H1 (cell line): ENCODE measurements around the gene GRK7. TPM values are rescaled to one million over a fixed set of nuclear protein-coding genes. Genes with fewer than 3 reads are reported as not detected.

ENCODE experiments used
- CTCF ChIA-PET: fragments of 300-600 bp; sonication (Branson Sonifier 250); formaldehyde crosslinking; loops from one replicate; lab custom pipeline; 2021; ENCODE audit not compliant: partially characterized antibody; lab: Charles Lee
- POLR2A ChIA-PET: fragments of 300-600 bp; sonication (Branson Sonifier 250); formaldehyde crosslinking; loops from one replicate; lab custom pipeline; 2021; ENCODE audit warnings: inconsistent platforms; ENCODE audit not compliant: partially characterized antibody; lab: Charles Lee
- DNase-seq, 2 experiments: peaks; one replicate each; pipeline versions ENCODE4 v3.0.0 to v3.0.0-alpha.2; 2010 to 2022; ENCODE audit warnings: low spot score in 2 of 2, low read depth in 1 of 2, mixed read lengths in 1 of 2
- FAIRE-seq: peaks from 2 replicates; lab custom pipeline; 2011; peaks lifted over from hg19 to GRCh38; lab: Jason Lieb, UNC
- H2AFZ ChIP-seq: 2 replicates; pipeline ENCODE4 v1.8.1; 2012; ENCODE audit warnings: low read length, inconsistent platforms
- H2AK5ac ChIP-seq: 2 replicates; pipeline ENCODE4 v1.6.1; 2013; ENCODE audit warnings: low read depth, low read length
- H2BK120ac ChIP-seq: replicated peaks from 2 replicates; pipeline ENCODE3; 2013; ENCODE audit warnings: low read depth, low read length, inconsistent platforms
- H2BK12ac ChIP-seq: 2 replicates; pipeline ENCODE4 v1.6.1; 2013; ENCODE audit warnings: low read depth, low read length
- H2BK15ac ChIP-seq: 2 replicates; pipeline ENCODE4 v1.6.1; 2013; ENCODE audit warnings: low read length
- H2BK20ac ChIP-seq: 2 replicates; pipeline ENCODE4 v1.6.1; 2013; ENCODE audit warnings: low read length
- H2BK5ac ChIP-seq: 2 replicates; pipeline ENCODE4 v1.6.1; 2013; ENCODE audit warnings: low read depth, low read length
- H3K14ac ChIP-seq: 2 replicates; pipeline ENCODE4 v1.6.1; 2013; ENCODE audit warnings: inconsistent platforms; ENCODE audit not compliant: insufficient read length
- H3K18ac ChIP-seq: 2 replicates; pipeline ENCODE4 v1.6.1; 2013; ENCODE audit warnings: low read length; ENCODE audit errors: extremely low read depth
- H3K23ac ChIP-seq: 2 replicates; pipeline ENCODE4 v1.6.1; 2013; ENCODE audit warnings: inconsistent platforms; ENCODE audit not compliant: insufficient read length
- H3K23me2 ChIP-seq: 2 replicates; pipeline ENCODE4 v1.6.1; 2013; ENCODE audit warnings: low read depth, low read length
- H3K27ac ChIP-seq: 2 replicates; pipeline ENCODE4 v1.6.1; 2011; ENCODE audit warnings: low read depth, low read length, inconsistent platforms
- H3K27me3 ChIP-seq, 4 experiments: replicated peaks in 1 of 4; 1 replicate in 1 of 4; 2 replicates in 3 of 4; pipeline versions ENCODE4 v1.6.1 to v1.8.1; 2011 to 2013; ENCODE audit warnings: low read length in 3 of 4, mild to moderate bottlenecking in 3 of 4, inconsistent platforms in 2 of 4, mixed read lengths in 2 of 4, moderate library complexity in 1 of 4; ENCODE audit not compliant: control insufficient read depth in 3 of 4, insufficient read depth in 3 of 4; ENCODE audit errors: extremely low read depth in 1 of 4
- H3K36me3 ChIP-seq, 4 experiments: 2 replicates each; pipeline versions ENCODE4 v1.6.1 to v1.8.1; 2011 to 2013; ENCODE audit warnings: mild to moderate bottlenecking in 4 of 4, low read length in 3 of 4, moderate library complexity in 2 of 4, control low read depth in 1 of 4, inconsistent platforms in 1 of 4; ENCODE audit not compliant: insufficient read depth in 4 of 4, control insufficient read depth in 2 of 4
- H3K4ac ChIP-seq: replicated peaks from 2 replicates; pipeline ENCODE3; 2013; ENCODE audit warnings: low read length, low read depth, mixed read lengths, inconsistent platforms; ENCODE audit not compliant: insufficient read length
- H3K4me1 ChIP-seq, 4 experiments: replicated peaks in 1 of 4; 1 replicate in 1 of 4; 2 replicates in 3 of 4; pipeline versions ENCODE4 v1.6.1 to v1.8.1; 2011 to 2013; ENCODE audit warnings: low read length in 3 of 4, inconsistent platforms in 2 of 4, mixed read lengths in 1 of 4; ENCODE audit not compliant: insufficient read depth in 4 of 4, control insufficient read depth in 3 of 4
- H3K4me2 ChIP-seq, 2 experiments: 2 replicates each; pipeline versions ENCODE4 v1.6.1 to v1.8.1; 2011 to 2013; ENCODE audit warnings: low read depth in 2 of 2, low read length in 2 of 2, control low read depth in 1 of 2, inconsistent platforms in 1 of 2, mild to moderate bottlenecking in 1 of 2; ENCODE audit not compliant: insufficient read depth in 1 of 2
- H3K4me3 ChIP-seq, 4 experiments: fragments of 200-600, 300-600 bp in 1 of 4; sonication (generic), shearing (Covaris generic), sonication (Bioruptor Twin) in 1 of 4; 2 replicates each; pipeline versions ENCODE4 v1.5.1 to v1.8.1; 2011 to 2016; ENCODE audit warnings: low read length in 4 of 4, low read depth in 3 of 4, control low read depth in 2 of 4, inconsistent platforms in 2 of 4, mild to moderate bottlenecking in 2 of 4, mixed read lengths in 1 of 4, moderate library complexity in 1 of 4; ENCODE audit not compliant: insufficient read depth in 2 of 4; ENCODE audit errors: extremely low read depth in 1 of 4
- H3K56ac ChIP-seq: replicated peaks from 2 replicates; pipeline ENCODE3; 2013; ENCODE audit warnings: low read depth, mild to moderate bottlenecking, mixed read lengths, low read length, inconsistent platforms; ENCODE audit not compliant: insufficient read length
- H3K79me1 ChIP-seq: 2 replicates; pipeline ENCODE4 v1.6.1; 2013; ENCODE audit warnings: low read depth, low read length, control low read depth
- H3K79me2 ChIP-seq, 2 experiments: 2 replicates each; pipeline versions ENCODE4 v1.6.1 to v1.8.1; 2012 to 2013; ENCODE audit warnings: low read length in 2 of 2, mild to moderate bottlenecking in 2 of 2, inconsistent platforms in 1 of 2; ENCODE audit not compliant: insufficient read depth in 2 of 2, control insufficient read depth in 1 of 2
- H3K9ac ChIP-seq, 4 experiments: replicated peaks in 1 of 4; 1 replicate in 1 of 4; 2 replicates in 3 of 4; pipeline versions ENCODE4 v1.6.1 to v1.8.1; 2011 to 2013; ENCODE audit warnings: low read depth in 3 of 4, low read length in 3 of 4, control low read depth in 2 of 4, mild to moderate bottlenecking in 2 of 4, moderate library complexity in 2 of 4, inconsistent platforms in 1 of 4; ENCODE audit errors: extremely low read depth in 1 of 4
- H3K9me3 ChIP-seq, 2 experiments: 2 replicates each; pipeline versions ENCODE4 v1.6.1 to v1.8.1; 2012 to 2013; ENCODE audit warnings: mild to moderate bottlenecking in 2 of 2, moderate library complexity in 2 of 2, control low read depth in 1 of 2, inconsistent platforms in 1 of 2, low read depth in 1 of 2, low read length in 1 of 2, mixed read lengths in 1 of 2; ENCODE audit not compliant: insufficient read depth in 2 of 2
- H4K20me1 ChIP-seq, 2 experiments: replicated peaks in 1 of 2; 2 replicates each; pipeline versions ENCODE3 to v1.8.1; 2011 to 2013; ENCODE audit warnings: inconsistent platforms in 2 of 2, low read length in 2 of 2, mild to moderate bottlenecking in 1 of 2; ENCODE audit not compliant: insufficient read depth in 2 of 2, control insufficient read depth in 1 of 2
- H4K5ac ChIP-seq: 2 replicates; pipeline ENCODE4 v1.6.1; 2013; ENCODE audit warnings: low read length, low read depth, mixed read lengths, inconsistent platforms; ENCODE audit not compliant: insufficient read length
- H4K8ac ChIP-seq: 2 replicates; pipeline ENCODE4 v1.8.0; 2013; ENCODE audit warnings: mild to moderate bottlenecking, moderate library complexity, low read length, inconsistent platforms; ENCODE audit not compliant: insufficient read depth; ENCODE audit errors: extremely low read depth
- H4K91ac ChIP-seq: replicated peaks from 2 replicates; pipeline ENCODE3; 2013; ENCODE audit warnings: low read length, mixed read lengths, inconsistent platforms; ENCODE audit not compliant: insufficient read length
- ASH2L ChIP-seq: fragments of 200-600, 300-600 bp; sonication (generic); IDR thresholded peaks from one replicate; pipeline ENCODE4 v1.7.1; 2017; ENCODE audit warnings: low read length
- RAD21 ChIP-seq, 2 experiments: IDR thresholded peaks in 1 of 2; conservative IDR thresholded peaks in 1 of 2; 2 replicates each; pipeline ENCODE4 v1.6.1; 2011; ENCODE audit warnings: low read depth in 2 of 2, low read length in 2 of 2, improper control_type of control experiment in 1 of 2, inconsistent platforms in 1 of 2, mild to moderate bottlenecking in 1 of 2, moderate library complexity in 1 of 2
- RXRA ChIP-seq: IDR thresholded peaks from 2 replicates; pipeline ENCODE4 v1.6.1; 2011; ENCODE audit warnings: low read depth, mild to moderate bottlenecking, low read length, moderate library complexity; ENCODE audit not compliant: insufficient read depth
- SAP30 ChIP-seq: fragments of 300-600 bp; sonication (generic); IDR thresholded peaks from 2 replicates; pipeline ENCODE4 v1.7.1; 2012; ENCODE audit warnings: low read length, moderate library complexity, mild to moderate bottlenecking, inconsistent platforms; ENCODE audit not compliant: insufficient read depth, insufficient replicate concordance
- SIN3A ChIP-seq, 2 experiments: IDR thresholded peaks in 1 of 2; conservative IDR thresholded peaks in 1 of 2; 2 replicates each; pipeline ENCODE4 v1.6.1; 2011 to 2012; ENCODE audit warnings: low read length in 2 of 2, improper control_type of control experiment in 1 of 2, low read depth in 1 of 2, mild to moderate bottlenecking in 1 of 2
- ZNF274 ChIP-seq: IDR thresholded peaks from 2 replicates; pipeline ENCODE4 v1.7.0; 2012; ENCODE audit warnings: low read length, borderline replicate concordance; ENCODE audit errors: extremely low read depth
- WGBS, 2 experiments: shearing (Covaris generic) in 1 of 2; methylation state at CpG; one replicate each; pipeline versions ENCODE4 v1.1.6 to v1.1.7; 2013 to 2015; ENCODE audit warnings: low lambda C conversion rate in 2 of 2, mixed read lengths in 2 of 2, inconsistent platforms in 1 of 2, low coverage in 1 of 2, missing lambda C conversion rate in 1 of 2; ENCODE audit not compliant: insufficient replicate concordance in 2 of 2, insufficient coverage in 1 of 2, insufficient read length in 1 of 2; ENCODE audit errors: extremely low coverage in 1 of 2, missing lambda C conversion rate in 1 of 2; 5-methylcytosine and 5-hydroxymethylcytosine counted together
- polyA plus RNA-seq, 7 experiments: library from polyadenylated mRNA; depleted of rRNA in 3 of 7; stranded (reverse) in 5 of 7; unstranded in 2 of 7; fragments of >200 nt in 5 of 7; fragments of 200-250 nt in 2 of 7; gene quantifications; 1 replicate in 5 of 7; 2 replicates in 1 of 7; 4 replicates in 1 of 7; pipeline versions ENCODE4 v1.2.1 to v1.2.3, GENCODE V29; 2011 to 2013; ENCODE audit warnings: missing spikeins in 2 of 7, mixed read lengths in 2 of 7
- total RNA-seq: library from RNA; stranded (reverse); fragmentation: NEBNext Ultra II Directional; extraction: Animal tissue kit (Norgen Biotek cat#: 25700); gene quantifications from 2 replicates; pipeline ENCODE4 v1.2.1, GENCODE V29; 2021

The GRK7 gene
- total and polyA plus RNA-seq, 2 of the 8 experiments (the other 6 are each of a cell fraction or from before 2014, with no cell fraction given), result not detected

GRCh38 chr3:141743305-141743704 is 19.9 kb upstream of the GRK7 start:
- Histone ChIP-seq H3K23me2 (peaks cover 2% of the 10 kb centered on the region; the same call in 1 of the 2 replicates), H3K9me3 (no peaks in the 10 kb centered on the region), H3K14ac (no peak overlapping the region), H2AK5ac (no peak overlapping the region), H4K8ac (no peak overlapping the region), H3K56ac (no peak overlapping the region), H3K79me1 (no peaks in the 10 kb centered on the region), H2BK12ac (no peak overlapping the region), H3K4ac (no peak overlapping the region), H2AFZ (no peak overlapping the region), H3K27me3 (no peaks in the 10 kb centered on the region), H3K4me3 (no peak overlapping the region), H2BK120ac (no peak overlapping the region), H4K20me1 (peaks cover 2 to 8% of the 10 kb centered on the region in 2 experiments), H3K79me2 (peaks cover 3 to 55% of the 10 kb centered on the region in 2 experiments), H4K5ac (no peak overlapping the region), H2BK5ac (no peak overlapping the region), H3K36me3 (peaks cover 2 to 45% (median 18%) of the 10 kb centered on the region in 4 experiments), H3K4me1 (peaks cover 0 to 5% (median 0%) of the 10 kb centered on the region in 4 experiments; a peak in 2 of 7 replicates), H2BK20ac (no peak overlapping the region), H3K9ac (no peak overlapping the region), H3K18ac (no peak overlapping the region), H3K23ac (no peak overlapping the region), H3K27ac (no peak overlapping the region), H3K4me2 (no peak overlapping the region), H4K91ac (no peak overlapping the region), H2BK15ac (no peak overlapping the region)
- no peak for TF ChIP-seq ZNF274
- no peak for TF ChIP-seq RXRA
- no peak for TF ChIP-seq SIN3A (conservative IDR thresholded peaks at IDR 0.05 in 1 of 2, IDR thresholded peaks at IDR 0.05 in 1 of 2; ENCODE audit: low read depth in 1 of 2, low read length in 2 of 2)
- TF ChIP-seq RAD21 (IDR thresholded peaks at IDR 0.05 in 1 of 2, conservative IDR thresholded peaks at IDR 0.05 in 1 of 2; ENCODE audit: low read depth in 2 of 2, low read length in 2 of 2), result no peak
- no peak for TF ChIP-seq ASH2L
- no peak for TF ChIP-seq SAP30
- ChIA-PET CTCF (no interaction called here), POLR2A (no interaction called here)
- WGBS, 2 experiments, result 95% methylated on average over 1 of the region's 1 CpG; no CpG with 5 or more reads in 1 of the 2 experiments
- DNase-seq (no peak), FAIRE-seq (no peak)
